Nephron (organoid): ENCODE data around the gene CELF5.

Source experiments
- H3K27ac Mint-ChIP-seq, 3 experiments: 2 replicates each; pipeline ENCODE4 v1.8.0; 2020; ENCODE audit warnings: mixed read lengths in 3 of 3, mild to moderate bottlenecking in 2 of 3, moderate library complexity in 1 of 3
- H3K27me3 Mint-ChIP-seq: 2 replicates; pipeline ENCODE4 v1.8.0; 2021; ENCODE audit warnings: low read depth, mild to moderate bottlenecking, moderate library complexity, mixed read lengths
- H3K36me3 Mint-ChIP-seq: 2 replicates; pipeline ENCODE4 v1.8.0; 2020; ENCODE audit warnings: low read depth, mixed read lengths
- H3K4me1 Mint-ChIP-seq: 2 replicates; pipeline ENCODE4 v1.8.0; 2020; ENCODE audit warnings: mixed read lengths
- H3K4me3 Mint-ChIP-seq, 3 experiments: 2 replicates each; pipeline ENCODE4 v1.8.0; 2020; ENCODE audit warnings: mild to moderate bottlenecking in 3 of 3, mixed read lengths in 3 of 3, moderate library complexity in 2 of 3
- H3K9me3 Mint-ChIP-seq: 2 replicates; pipeline ENCODE4 v1.8.0; 2020; ENCODE audit warnings: mixed read lengths
- CTCF ChIP-seq, 3 experiments: fragments of 200-600 bp; sonication (generic); IDR thresholded peaks; one replicate each; pipeline ENCODE4 v1.5.0; 2021; ENCODE audit warnings: antibody characterized with exemption in 3 of 3; ENCODE audit not compliant: unreplicated experiment in 3 of 3

The CELF5 gene

DNA sequence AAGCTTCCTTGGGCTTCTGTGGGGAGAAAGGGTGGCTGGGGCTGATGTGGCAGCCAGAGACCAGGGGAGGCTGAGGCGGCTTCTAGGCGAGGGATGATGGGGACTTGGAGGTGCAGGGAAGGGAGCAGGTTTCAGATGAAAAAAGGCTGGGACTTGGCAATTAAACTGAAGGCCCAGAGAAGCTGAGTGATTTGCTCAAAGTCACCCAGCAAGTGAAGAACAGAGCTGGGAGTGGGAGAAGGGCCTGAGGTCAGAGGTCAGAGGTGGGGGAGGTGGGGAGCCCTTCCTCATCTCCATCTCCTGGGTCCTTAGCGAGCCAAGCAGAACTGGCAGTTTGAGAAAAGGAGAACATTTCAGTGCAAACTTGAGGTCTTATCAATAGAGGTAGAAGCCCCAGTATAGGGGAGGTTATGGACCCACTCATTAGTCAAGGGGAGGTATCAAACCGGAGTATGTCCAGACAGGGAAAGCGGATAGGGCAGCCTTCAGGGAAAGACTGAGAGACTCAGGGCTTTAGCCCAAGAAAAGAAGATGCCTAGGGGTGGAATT is 92.3 kb downstream of the CELF5 start:
- peaks cover 57% of the 10 kb centered on the region for H3K27me3 Mint-ChIP-seq
- no peaks in the 10 kb centered on the region for H3K9me3 Mint-ChIP-seq
- H3K36me3 Mint-ChIP-seq: no peaks in the 10 kb centered on the region
- H3K4me1 Mint-ChIP-seq: no peaks in the 10 kb centered on the region
- TF ChIP-seq CTCF (IDR thresholded peaks at IDR 0.05; ENCODE audit: unreplicated experiment in 3 of 3): no peak
- no peak overlapping the region for H3K4me3 Mint-ChIP-seq
- no peak overlapping the region for H3K27ac Mint-ChIP-seq

DNA sequence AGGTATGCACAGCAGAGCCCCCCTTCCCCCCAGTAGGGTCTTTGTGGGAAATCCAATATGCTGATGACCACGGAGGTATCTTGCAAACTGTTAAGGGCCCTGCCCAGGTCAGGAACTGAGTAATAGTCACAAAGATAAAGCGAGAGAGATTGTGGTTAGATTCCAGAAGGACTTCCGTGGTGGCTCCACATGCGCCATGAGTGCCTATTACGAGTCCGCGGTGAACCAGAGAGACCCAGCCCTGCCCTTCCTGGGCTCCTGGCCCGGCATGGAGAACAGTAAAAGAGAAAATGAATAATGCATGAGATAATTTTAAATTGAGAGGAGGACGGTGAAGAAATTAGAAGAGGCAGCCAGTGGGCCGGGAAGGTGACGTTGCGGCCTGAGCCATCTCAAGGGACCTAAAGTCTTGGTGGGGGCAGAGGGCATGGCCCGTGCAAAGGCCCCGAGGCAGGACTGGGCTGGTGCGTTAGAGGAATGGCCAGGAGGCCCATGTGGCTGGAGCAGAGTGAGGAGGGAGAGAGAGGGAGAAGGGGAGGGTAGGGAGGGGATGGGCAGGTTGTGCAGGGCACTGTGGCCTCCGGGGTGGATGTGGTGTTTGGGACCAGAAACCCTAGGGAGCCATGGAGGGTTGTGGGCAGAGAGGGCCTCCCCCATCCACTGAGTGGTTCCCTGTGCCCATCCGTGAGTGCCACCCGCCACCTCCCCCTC is 95.3 kb downstream of the CELF5 start:
- H3K4me1 Mint-ChIP-seq: no peaks in the 10 kb centered on the region
- peaks cover 52% of the 10 kb centered on the region for H3K27me3 Mint-ChIP-seq
- H3K27ac Mint-ChIP-seq: no peak overlapping the region
- peaks cover 3% of the 10 kb centered on the region for H3K9me3 Mint-ChIP-seq
- TF ChIP-seq CTCF (IDR thresholded peaks at IDR 0.05; ENCODE audit: unreplicated experiment in 3 of 3): no peak
- no peaks in the 10 kb centered on the region for H3K36me3 Mint-ChIP-seq
- no peak overlapping the region for H3K4me3 Mint-ChIP-seq

GRCh38 chr19:3320354-3320670 is 95.9 kb downstream of the CELF5 start:
- no peaks in the 10 kb centered on the region for H3K4me1 Mint-ChIP-seq

DNA sequence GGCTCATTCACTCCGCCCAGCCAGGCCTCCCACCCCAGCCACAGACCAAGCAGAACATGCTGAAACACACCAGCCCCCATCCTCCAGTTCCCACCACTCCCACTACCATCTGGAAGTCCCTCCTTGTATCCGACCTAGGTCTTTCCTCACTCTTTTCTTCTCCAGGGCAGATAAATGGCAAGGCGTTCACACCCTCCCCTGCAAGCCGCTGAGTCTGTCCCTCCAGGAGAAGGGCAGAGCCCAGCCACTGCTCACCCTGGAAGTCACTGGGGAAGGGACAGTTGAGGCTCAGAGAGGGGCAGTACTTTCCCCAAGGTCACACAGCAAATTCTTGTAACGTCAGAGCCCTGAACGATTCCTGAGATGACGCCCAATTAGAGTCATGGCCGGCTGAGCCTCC is 96.4 kb downstream of the CELF5 start:
- Mint-ChIP-seq H3K9me3 (peaks cover 3% of the 10 kb centered on the region), H3K4me3 (no peak overlapping the region), H3K4me1 (no peaks in the 10 kb centered on the region), H3K27me3 (peaks cover 50% of the 10 kb centered on the region), H3K27ac (no peak overlapping the region), H3K36me3 (no peaks in the 10 kb centered on the region)
- TF ChIP-seq CTCF (IDR thresholded peaks at IDR 0.05; ENCODE audit: unreplicated experiment in 3 of 3): no peak

More at GRCh38 chr19:3320354-3320670, 95.9 kb downstream of the CELF5 start:
- Mint-ChIP-seq H3K27me3 (peaks cover 52% of the 10 kb centered on the region), H3K36me3 (no peaks in the 10 kb centered on the region), H3K27ac (no peak overlapping the region), H3K4me3 (no peak overlapping the region), H3K9me3 (peaks cover 3% of the 10 kb centered on the region)
- no peak for TF ChIP-seq CTCF (IDR thresholded peaks at IDR 0.05; ENCODE audit: unreplicated experiment in 3 of 3)

GRCh38 chr19:3321696-3322095 is 97.2 kb downstream of the CELF5 start:
- H3K4me1 Mint-ChIP-seq: no peaks in the 10 kb centered on the region

More at GRCh38 chr19:3321696-3322095, 97.2 kb downstream of the CELF5 start:
- peaks cover 47% of the 10 kb centered on the region for H3K27me3 Mint-ChIP-seq
- H3K27ac Mint-ChIP-seq: no peak overlapping the region
- peaks cover 3% of the 10 kb centered on the region for H3K9me3 Mint-ChIP-seq
- H3K36me3 Mint-ChIP-seq: no peaks in the 10 kb centered on the region
- TF ChIP-seq CTCF (IDR thresholded peaks at IDR 0.05; ENCODE audit: unreplicated experiment in 3 of 3): no peak
- H3K4me3 Mint-ChIP-seq: no peak overlapping the region
